Epithelial cell of proximal tubule (primary cell): ENCODE data around the gene C1D. TPM values are rescaled to one million over a fixed set of nuclear protein-coding genes. Genes with fewer than 3 reads are reported as not detected.

Experiments
- DNase-seq: peaks from one replicate; pipeline ENCODE4 v3.0.0-alpha.2; 2011; ENCODE audit warnings: low read depth
- H3K4me3 ChIP-seq: 2 replicates; pipeline ENCODE4 v1.5.1; 2011; ENCODE audit warnings: low read depth, mild to moderate bottlenecking, low read length
- total RNA-seq: library from RNA; depleted of rRNA; stranded (reverse); fragments of >200 nt; gene quantifications from 2 replicates; pipeline ENCODE4 v1.2.3, GENCODE V29; 2015
- TF ChIP-seq, protein P1 (sequence below): conservative IDR thresholded peaks from 2 replicates; pipeline ENCODE4 v1.5.1; 2012; ENCODE audit warnings: low read depth, mild to moderate bottlenecking, low read length

C1D gene
- total RNA-seq, 1 donor from 2014 or later: 29.8 TPM

GRCh38 chr2:68018727-68019126 lies 44.1 kb downstream of the C1D start:
- TF ChIP-seq, protein P1, sequence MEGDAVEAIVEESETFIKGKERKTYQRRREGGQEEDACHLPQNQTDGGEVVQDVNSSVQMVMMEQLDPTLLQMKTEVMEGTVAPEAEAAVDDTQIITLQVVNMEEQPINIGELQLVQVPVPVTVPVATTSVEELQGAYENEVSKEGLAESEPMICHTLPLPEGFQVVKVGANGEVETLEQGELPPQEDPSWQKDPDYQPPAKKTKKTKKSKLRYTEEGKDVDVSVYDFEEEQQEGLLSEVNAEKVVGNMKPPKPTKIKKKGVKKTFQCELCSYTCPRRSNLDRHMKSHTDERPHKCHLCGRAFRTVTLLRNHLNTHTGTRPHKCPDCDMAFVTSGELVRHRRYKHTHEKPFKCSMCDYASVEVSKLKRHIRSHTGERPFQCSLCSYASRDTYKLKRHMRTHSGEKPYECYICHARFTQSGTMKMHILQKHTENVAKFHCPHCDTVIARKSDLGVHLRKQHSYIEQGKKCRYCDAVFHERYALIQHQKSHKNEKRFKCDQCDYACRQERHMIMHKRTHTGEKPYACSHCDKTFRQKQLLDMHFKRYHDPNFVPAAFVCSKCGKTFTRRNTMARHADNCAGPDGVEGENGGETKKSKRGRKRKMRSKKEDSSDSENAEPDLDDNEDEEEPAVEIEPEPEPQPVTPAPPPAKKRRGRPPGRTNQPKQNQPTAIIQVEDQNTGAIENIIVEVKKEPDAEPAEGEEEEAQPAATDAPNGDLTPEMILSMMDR: no peak
- H3K4me3 ChIP-seq: no peak overlapping the region
- no peak for DNase-seq

DNA sequence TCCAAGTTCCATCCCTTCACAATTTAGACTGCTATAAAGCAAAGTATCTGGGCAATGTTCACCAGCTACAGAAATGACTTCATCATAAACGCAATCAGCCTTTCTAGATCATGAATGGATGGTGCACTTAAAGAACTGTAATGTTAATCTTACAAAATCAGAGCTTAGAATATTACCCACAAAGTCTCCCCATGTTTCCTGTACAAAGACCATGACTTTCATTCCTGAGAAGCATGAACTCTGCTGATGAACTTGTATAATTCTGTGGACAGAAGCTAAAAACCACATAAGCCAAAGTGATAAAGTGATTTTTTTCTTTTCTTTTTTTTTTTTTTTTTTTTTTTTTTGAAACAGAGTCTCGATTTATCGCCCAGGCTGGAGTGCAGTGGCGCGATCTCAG lies 53.3 kb downstream of the C1D start:
- no peak for DNase-seq
- TF ChIP-seq, protein P1: no peak
- no peak overlapping the region for H3K4me3 ChIP-seq

- TF ChIP-seq, protein P1: no peak
- no peak for DNase-seq
- H3K4me3 ChIP-seq: no peak overlapping the region
Observed at GRCh38 chr2:68000170-68000825, 62.5 kb downstream of the C1D start.

DNA sequence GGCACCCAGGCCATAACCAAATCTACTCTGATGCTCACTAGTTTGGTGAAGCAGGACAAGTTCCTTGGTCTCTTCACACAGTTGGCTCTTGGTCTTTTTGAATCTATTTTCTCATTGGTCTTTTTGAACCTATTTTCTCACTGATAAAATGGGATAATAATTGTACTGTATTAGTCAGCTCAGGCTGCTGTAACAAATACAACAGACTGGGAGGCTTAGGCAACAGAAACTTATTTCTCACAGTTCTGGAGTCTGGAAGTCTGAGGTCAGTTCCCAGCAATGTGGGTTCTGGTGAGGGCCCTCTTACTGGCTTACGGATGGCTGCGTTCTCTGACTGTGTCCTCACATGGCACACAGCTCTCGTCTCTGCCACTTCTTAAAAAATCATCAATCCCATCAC lies 63.5 kb downstream of the C1D start:
- TF ChIP-seq, protein P1: no peak
- H3K4me3 ChIP-seq: no peak overlapping the region
- DNase-seq: no peak

DNA sequence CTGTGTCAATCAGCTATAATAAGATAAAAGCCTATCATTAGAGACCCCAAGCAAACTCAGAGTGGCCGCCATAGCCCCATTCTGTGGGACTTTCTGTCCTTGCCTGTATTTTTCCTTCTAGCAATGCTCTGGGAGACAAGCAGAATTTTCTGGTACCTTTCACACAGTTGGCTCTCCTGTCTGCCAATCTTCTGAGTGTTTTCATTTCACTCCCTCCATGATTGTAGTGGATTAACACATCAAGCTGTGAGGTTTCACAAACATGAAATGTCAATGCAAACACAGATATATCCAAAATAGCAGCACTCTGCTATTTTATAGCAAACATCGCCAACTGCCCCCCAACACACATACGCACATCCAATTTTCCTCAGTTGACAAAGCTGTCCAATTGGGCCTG lies 64.9 kb downstream of the C1D start:
- no peak for DNase-seq
- TF ChIP-seq, protein P1: no peak
- no peak overlapping the region for H3K4me3 ChIP-seq

DNA sequence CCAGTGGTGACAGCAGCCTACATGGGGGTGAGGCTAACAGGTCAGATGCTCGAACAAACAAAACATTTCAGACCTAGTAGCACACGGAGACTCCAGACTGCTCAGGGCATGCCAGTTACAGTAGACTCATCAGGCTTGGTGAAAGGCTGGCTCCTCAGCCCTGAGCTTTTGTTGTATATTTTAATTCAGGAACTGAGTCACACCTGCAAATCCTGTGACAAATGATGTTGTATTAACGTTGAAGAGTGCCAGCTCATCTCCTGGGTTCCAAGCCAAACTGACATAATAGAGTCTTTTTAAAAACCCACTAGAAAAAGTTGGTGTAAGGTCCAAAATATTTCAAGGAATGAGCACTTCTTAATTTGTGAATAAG lies 65.3 kb downstream of the C1D start:
- TF ChIP-seq, protein P1: no peak
- DNase-seq: peak; percentile 43
- H3K4me3 ChIP-seq: no peak overlapping the region
